ENCODE measurements around the gene PSAT1. TPM values are rescaled to one million over a fixed set of nuclear protein-coding genes. Genes with fewer than 3 reads are reported as not detected.

PSAT1 gene
- total and polyA plus RNA-seq, 2 experiments from 2014 or later, result 414 to 486 TPM

GRCh38 chr9:78369639-78370219, 72.8 kb downstream of the PSAT1 start:
- no peak for TF ChIP-seq EZH2 (IDR thresholded peaks at IDR 0.05; ENCODE audit: low read depth, unreplicated experiment)
- no peak for TF ChIP-seq CREB1 (CRISPR knock-in tag; IDR thresholded peaks at IDR 0.05; ENCODE audit: low read depth)
- peak; percentile 96 to 98 for TF ChIP-seq CTCF (conservative IDR thresholded peaks at IDR 0.05; ENCODE audit: low read depth in 2 of 2)
- H3K27me3 Mint-ChIP-seq (ENCODE audit: insufficient read depth, low read depth, poor library complexity), result peaks cover 4% of the 10 kb centered on the region
- Histone ChIP-seq H3K4me3 (no peak overlapping the region), H3K9me2 (ENCODE audit: insufficient read depth) (no peaks in the 10 kb centered on the region), H2AFZ (no peak overlapping the region), H4K20me1 (replicated peaks; ENCODE audit: insufficient read depth) (no peaks in the 10 kb centered on the region), H3K27me3 (ENCODE audit: insufficient read depth) (no peaks in the 10 kb centered on the region), H3K27ac (ENCODE audit: low read depth) (no peak overlapping the region), H3K4me2 (no peak overlapping the region), H3F3A (replicated peaks; ENCODE audit: low read depth) (0 out of 2 replicates have a peak, but pooled peaks cover 2% of the 10 kb centered on the region), H3K4me1 (ENCODE audit: insufficient read depth) (peaks cover 27% of the 10 kb centered on the region), H3K79me2 (replicated peaks; ENCODE audit: insufficient read depth) (no peaks in the 10 kb centered on the region), H3K36me3 (ENCODE audit: insufficient read depth) (no peaks in the 10 kb centered on the region)
- H3K4me3 Mint-ChIP-seq, result no peak overlapping the region
- DNase-seq (ENCODE audit: low spot score) (peak; percentile 94), ATAC-seq (peak; percentile 96)
- no peaks in the 10 kb centered on the region for H3K36me3 Mint-ChIP-seq (ENCODE audit: low read depth)
- no peaks in the 10 kb centered on the region for H3K9me3 Mint-ChIP-seq
- H3K4me1 Mint-ChIP-seq, result peaks cover 25% of the 10 kb centered on the region
- H3K27ac Mint-ChIP-seq, result no peak overlapping the region

- Mint-ChIP-seq H3K4me3 (no peak overlapping the region), H3K4me1 (peaks cover 13% of the 10 kb centered on the region), H3K27ac (no peak overlapping the region), H3K36me3 (ENCODE audit: low read depth) (no peaks in the 10 kb centered on the region), H3K27me3 (ENCODE audit: insufficient read depth, low read depth, poor library complexity) (peaks cover 4% of the 10 kb centered on the region), H3K9me3 (no peaks in the 10 kb centered on the region)
- ATAC-seq (no peak), DNase-seq (ENCODE audit: low spot score) (no peak)
- H3K27ac ChIP-seq (ENCODE audit: low read depth), result no peak overlapping the region
- peaks cover 15% of the 10 kb centered on the region; the same call in 1 of the 2 replicates for H3K4me1 ChIP-seq (ENCODE audit: insufficient read depth)
- no peaks in the 10 kb centered on the region for H4K20me1 ChIP-seq (replicated peaks; ENCODE audit: insufficient read depth)
- TF ChIP-seq ETS1 (IDR thresholded peaks at IDR 0.05) (no peak), ZNF462 (CRISPR knock-in tag; IDR thresholded peaks at IDR 0.05) (no peak)
- H3F3A ChIP-seq (replicated peaks; ENCODE audit: low read depth), result 0 out of 2 replicates have a peak, but pooled peaks cover 2% of the 10 kb centered on the region
- H3K9me2 ChIP-seq (ENCODE audit: insufficient read depth), result no peaks in the 10 kb centered on the region
- H3K79me2 ChIP-seq (replicated peaks; ENCODE audit: insufficient read depth), result no peaks in the 10 kb centered on the region
- no peak overlapping the region for H3K4me3 ChIP-seq
- H3K36me3 ChIP-seq (ENCODE audit: insufficient read depth), result no peaks in the 10 kb centered on the region
- no peak overlapping the region for H2AFZ ChIP-seq
- no peak overlapping the region for H3K4me2 ChIP-seq
- no peaks in the 10 kb centered on the region for H3K27me3 ChIP-seq (ENCODE audit: insufficient read depth)
Measured at GRCh38 chr9:78370991-78371390, 74.1 kb downstream of the PSAT1 start.
